Astrocyte of the cerebellum (primary cell): ENCODE measurements around the gene GNAQ.

Experiments
- DNase-seq: peaks from one replicate; pipeline ENCODE4 v3.0.0-alpha.2; 2011; ENCODE audit warnings: low read depth
- H3K4me3 ChIP-seq: 2 replicates; pipeline ENCODE4 v1.5.1; 2011; ENCODE audit warnings: mild to moderate bottlenecking, low read depth, low read length, moderate library complexity
- CTCF ChIP-seq: IDR thresholded peaks from 2 replicates; pipeline ENCODE4 v1.5.1; 2012; ENCODE audit warnings: low read length, low read depth, moderate library complexity, mild to moderate bottlenecking; ENCODE audit errors: missing control alignments
- in situ Hi-C: cut with HindIII; loops from 2 replicates; pipeline ENCODE4 v1.10.0; 2017; ENCODE audit warnings: low sequenced_read_pairs

GNAQ gene

GRCh38 chr9:77964258-77964657, 67.4 kb downstream of the GNAQ start:
- in situ Hi-C loops = no loop called here
- no peak for TF ChIP-seq CTCF
- DNase-seq = no peak
- no peak overlapping the region for H3K4me3 ChIP-seq

GRCh38 chr9:77961541-77961940, 70.1 kb downstream of the GNAQ start:
- in situ Hi-C loops = no loop called here
- no peak for TF ChIP-seq CTCF
- H3K4me3 ChIP-seq = no peak overlapping the region
- no peak for DNase-seq

- no peak for DNase-seq
- no peak overlapping the region for H3K4me3 ChIP-seq
- TF ChIP-seq CTCF = no peak
- in situ Hi-C loops = no loop called here
Observed at GRCh38 chr9:77960356-77961153, 71.1 kb downstream of the GNAQ start.

- TF ChIP-seq CTCF = no peak
- no peak for DNase-seq
- in situ Hi-C loops = no loop called here
- H3K4me3 ChIP-seq = no peak overlapping the region
Observed at GRCh38 chr9:77959803-77960202, 71.8 kb downstream of the GNAQ start.

- no peak overlapping the region for H3K4me3 ChIP-seq
- in situ Hi-C loops = no loop called here
- TF ChIP-seq CTCF = no peak
- DNase-seq = no peak
Observed at GRCh38 chr9:77957652-77958051, 74.0 kb downstream of the GNAQ start.

- H3K4me3 ChIP-seq = no peak overlapping the region
- in situ Hi-C loops = no loop called here
- DNase-seq = no peak
- TF ChIP-seq CTCF = no peak
Observed at GRCh38 chr9:77956555-77956954, 75.1 kb downstream of the GNAQ start.
